Measurements from ENCODE around the gene LIF. TPM values are rescaled to one million over a fixed set of nuclear protein-coding genes. Genes with fewer than 3 reads are reported as not detected.

Gene LIF
- total and polyA plus RNA-seq, 2 donors (not counting 3 experiments of a cell fraction or from before 2014, with no cell fraction given) = 0.12 to 0.27 TPM

DNA sequence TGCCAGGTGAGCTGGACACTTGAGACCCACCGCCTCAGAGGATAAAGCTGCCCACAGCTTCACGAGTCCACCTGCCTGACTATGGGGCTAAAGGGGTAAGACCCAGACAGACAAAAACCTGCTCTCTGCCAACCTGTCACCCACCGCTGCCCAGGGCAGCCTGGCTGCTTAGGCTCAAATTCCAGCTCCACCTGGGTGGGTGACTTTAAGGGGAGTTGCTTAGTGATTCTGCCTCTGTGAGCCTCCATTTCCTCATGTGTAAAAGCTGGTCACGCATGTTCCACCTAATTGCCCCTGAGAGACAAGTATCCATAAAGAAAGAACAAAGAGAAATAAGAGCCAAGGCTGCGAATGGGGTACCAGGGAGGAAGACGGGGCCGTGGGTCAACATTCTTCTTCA is 46.5 kb upstream of the LIF start:
- TF ChIP-seq FOS (IDR thresholded peaks at IDR 0.05; ENCODE audit: borderline replicate concordance, insufficient read depth, low read length) (no peak), EZH2 (IDR thresholded peaks at IDR 0.05; ENCODE audit: borderline replicate concordance, low read depth, low read length, severe bottlenecking) (no peak), POLR2A (IDR thresholded peaks at IDR 0.05; ENCODE audit: low read depth, low read length) (no peak), JUN (IDR thresholded peaks at IDR 0.05; ENCODE audit: borderline replicate concordance, insufficient read depth, insufficient read length, low read depth) (no peak), POLR2AphosphoS5 (IDR thresholded peaks at IDR 0.05; ENCODE audit: insufficient read depth, low read depth, low read length) (no peak), GATA2 (IDR thresholded peaks at IDR 0.05; ENCODE audit: insufficient read depth, insufficient read length, low read depth, low read length) (no peak), MYC (IDR thresholded peaks at IDR 0.05; ENCODE audit: low read depth, low read length) (no peak)
- TF ChIP-seq, protein P1, sequence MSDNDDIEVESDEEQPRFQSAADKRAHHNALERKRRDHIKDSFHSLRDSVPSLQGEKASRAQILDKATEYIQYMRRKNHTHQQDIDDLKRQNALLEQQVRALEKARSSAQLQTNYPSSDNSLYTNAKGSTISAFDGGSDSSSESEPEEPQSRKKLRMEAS (IDR thresholded peaks at IDR 0.05; ENCODE audit: insufficient read depth, insufficient read length) = no peak
- TF ChIP-seq, protein P2, sequence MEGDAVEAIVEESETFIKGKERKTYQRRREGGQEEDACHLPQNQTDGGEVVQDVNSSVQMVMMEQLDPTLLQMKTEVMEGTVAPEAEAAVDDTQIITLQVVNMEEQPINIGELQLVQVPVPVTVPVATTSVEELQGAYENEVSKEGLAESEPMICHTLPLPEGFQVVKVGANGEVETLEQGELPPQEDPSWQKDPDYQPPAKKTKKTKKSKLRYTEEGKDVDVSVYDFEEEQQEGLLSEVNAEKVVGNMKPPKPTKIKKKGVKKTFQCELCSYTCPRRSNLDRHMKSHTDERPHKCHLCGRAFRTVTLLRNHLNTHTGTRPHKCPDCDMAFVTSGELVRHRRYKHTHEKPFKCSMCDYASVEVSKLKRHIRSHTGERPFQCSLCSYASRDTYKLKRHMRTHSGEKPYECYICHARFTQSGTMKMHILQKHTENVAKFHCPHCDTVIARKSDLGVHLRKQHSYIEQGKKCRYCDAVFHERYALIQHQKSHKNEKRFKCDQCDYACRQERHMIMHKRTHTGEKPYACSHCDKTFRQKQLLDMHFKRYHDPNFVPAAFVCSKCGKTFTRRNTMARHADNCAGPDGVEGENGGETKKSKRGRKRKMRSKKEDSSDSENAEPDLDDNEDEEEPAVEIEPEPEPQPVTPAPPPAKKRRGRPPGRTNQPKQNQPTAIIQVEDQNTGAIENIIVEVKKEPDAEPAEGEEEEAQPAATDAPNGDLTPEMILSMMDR (IDR thresholded peaks at IDR 0.05; ENCODE audit: extremely low read depth in 1 of 2, insufficient read depth in 1 of 2, low read depth in 1 of 2, low read length in 2 of 2) = no peak
- Histone ChIP-seq H3K9me3 (replicated peaks; ENCODE audit: control insufficient read depth, insufficient read depth, low read length) (no peaks in the 10 kb centered on the region), H3K27me3 (ENCODE audit: control insufficient read depth in 2 of 2, insufficient read depth in 2 of 2, low read length in 2 of 2) (no peaks in the 10 kb centered on the region), H3K4me3 (replicated peaks in 1 of 3; ENCODE audit: insufficient read depth in 1 of 3, low read depth in 1 of 3, low read length in 3 of 3) (no peak overlapping the region), H3K27ac (ENCODE audit: insufficient read depth, low read depth, low read length) (no peak overlapping the region), H3K4me2 (ENCODE audit: insufficient read depth, low read length) (no peak overlapping the region), H3K9me1 (replicated peaks; ENCODE audit: control insufficient read depth, extremely low read depth, insufficient read depth, low read length) (no peaks in the 10 kb centered on the region), H3K9ac (replicated peaks; ENCODE audit: extremely low read depth, insufficient read depth, low read length) (no peak overlapping the region), H4K20me1 (replicated peaks; ENCODE audit: control insufficient read depth, extremely low read depth, insufficient read depth, low read length) (no peaks in the 10 kb centered on the region), H2AFZ (ENCODE audit: low read depth, low read length) (no peak overlapping the region), H3K4me1 (ENCODE audit: control insufficient read depth, extremely low read depth, insufficient read depth, low read length) (peaks cover 28% of the 10 kb centered on the region), H3K36me3 (ENCODE audit: control insufficient read depth in 2 of 2, extremely low read depth in 1 of 2, insufficient read depth in 2 of 2, low read length in 2 of 2) (peaks cover 0 to 24% of the 10 kb centered on the region in 2 experiments), H3K79me2 (ENCODE audit: control insufficient read depth, insufficient read depth, low read length) (no peaks in the 10 kb centered on the region)
- no TSS peak for BruUV-seq (replicated peaks)
- intact Hi-C loops (cut with micrococcal nuclease) = no loop called here
- ChIA-PET POLR2A (no interaction called here), CTCF (interaction anchor here (1.0 kb wide), 1 partner anchor 94 kb away, joined by 4 read pairs; the partner anchor contains the start of gene RNF215)
- dilution Hi-C loops (cut with MboI; ENCODE audit: extremely low pct_ligation_motif_present, low sequenced_read_pairs) = no loop called here
- DNase-seq (ENCODE audit: low read depth, low spot score) = no peak
- no peak for FAIRE-seq
